Suprapubic skin (tissue), 4 donors: Measurements from ENCODE around the gene HDLBP.

Source experiments
- EP300 ChIP-seq: sonication (generic); formaldehyde crosslinking; IDR thresholded peaks from one replicate; pipeline ENCODE4 v1.6.1; 2017; ENCODE audit warnings: antibody characterized with exemption
- POLR2A ChIP-seq, 2 donors: fragments of 450-650 bp; IDR thresholded peaks; one replicate each; pipeline ENCODE4 v1.6.1; 2017; ENCODE audit warnings: antibody characterized with exemption in 2 of 2, mild to moderate bottlenecking in 2 of 2, moderate library complexity in 2 of 2
- POLR2AphosphoS5 ChIP-seq, 3 donors: sonication (generic); formaldehyde crosslinking; IDR thresholded peaks; one replicate each; pipeline ENCODE4 v1.6.1; 2017; ENCODE audit warnings: antibody characterized with exemption in 3 of 3
- TF ChIP-seq, protein P1 (sequence below), 2 donors: fragments of 200-600 bp in 1 of 2; fragments of 450-650 bp in 1 of 2; sonication (generic) in 1 of 2; IDR thresholded peaks; one replicate each; pipeline ENCODE4 v1.5.1; 2016 to 2019; ENCODE audit warnings: antibody characterized with exemption in 2 of 2, mild to moderate bottlenecking in 1 of 2, moderate library complexity in 1 of 2

DNA sequence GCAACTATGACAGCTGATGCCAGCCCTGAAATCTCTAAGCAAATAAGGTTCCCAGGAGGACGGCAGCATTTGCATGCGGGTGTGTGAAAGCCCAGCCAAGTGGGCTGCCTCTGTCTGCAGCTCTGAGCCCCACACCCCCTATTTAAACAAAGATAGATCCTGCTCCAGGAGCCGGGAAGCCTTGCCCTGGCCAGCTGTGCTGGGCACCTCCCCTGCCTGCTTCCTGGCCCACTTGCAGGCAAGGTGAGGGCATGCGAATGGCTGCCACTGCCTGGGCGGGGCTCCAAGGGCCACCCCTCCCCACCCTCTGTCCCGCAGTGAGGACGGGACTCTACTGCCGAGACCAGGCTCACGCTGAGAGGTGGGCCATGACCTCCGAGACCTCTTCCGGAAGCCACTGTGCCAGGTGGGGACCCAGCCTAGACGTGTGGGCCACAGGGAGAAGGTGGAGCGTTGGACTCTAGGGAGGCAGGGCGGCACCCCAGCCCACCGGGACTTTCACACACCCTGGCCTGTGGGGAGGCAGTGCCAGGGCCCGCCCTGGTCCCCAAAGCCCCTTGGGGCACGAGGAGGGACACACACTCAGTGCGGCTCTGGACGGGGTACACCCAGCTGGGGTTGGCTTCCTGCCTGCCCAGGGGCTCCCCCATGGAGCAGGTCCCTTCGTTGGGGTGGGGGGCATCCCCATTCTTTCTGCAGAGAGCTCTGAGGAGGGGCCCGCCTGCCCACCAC, 126.9 kb downstream of the HDLBP start, which contains the start of gene ANO7:
- TF ChIP-seq, protein P1, sequence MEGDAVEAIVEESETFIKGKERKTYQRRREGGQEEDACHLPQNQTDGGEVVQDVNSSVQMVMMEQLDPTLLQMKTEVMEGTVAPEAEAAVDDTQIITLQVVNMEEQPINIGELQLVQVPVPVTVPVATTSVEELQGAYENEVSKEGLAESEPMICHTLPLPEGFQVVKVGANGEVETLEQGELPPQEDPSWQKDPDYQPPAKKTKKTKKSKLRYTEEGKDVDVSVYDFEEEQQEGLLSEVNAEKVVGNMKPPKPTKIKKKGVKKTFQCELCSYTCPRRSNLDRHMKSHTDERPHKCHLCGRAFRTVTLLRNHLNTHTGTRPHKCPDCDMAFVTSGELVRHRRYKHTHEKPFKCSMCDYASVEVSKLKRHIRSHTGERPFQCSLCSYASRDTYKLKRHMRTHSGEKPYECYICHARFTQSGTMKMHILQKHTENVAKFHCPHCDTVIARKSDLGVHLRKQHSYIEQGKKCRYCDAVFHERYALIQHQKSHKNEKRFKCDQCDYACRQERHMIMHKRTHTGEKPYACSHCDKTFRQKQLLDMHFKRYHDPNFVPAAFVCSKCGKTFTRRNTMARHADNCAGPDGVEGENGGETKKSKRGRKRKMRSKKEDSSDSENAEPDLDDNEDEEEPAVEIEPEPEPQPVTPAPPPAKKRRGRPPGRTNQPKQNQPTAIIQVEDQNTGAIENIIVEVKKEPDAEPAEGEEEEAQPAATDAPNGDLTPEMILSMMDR (IDR thresholded peaks at IDR 0.05), result no peak
- no peak for TF ChIP-seq POLR2A (IDR thresholded peaks at IDR 0.05)
- no peak for TF ChIP-seq EP300
- TF ChIP-seq POLR2AphosphoS5 (IDR thresholded peaks at IDR 0.05), result no peak
